Measurements from ENCODE around the gene NCAM2.

Gene NCAM2

DNA sequence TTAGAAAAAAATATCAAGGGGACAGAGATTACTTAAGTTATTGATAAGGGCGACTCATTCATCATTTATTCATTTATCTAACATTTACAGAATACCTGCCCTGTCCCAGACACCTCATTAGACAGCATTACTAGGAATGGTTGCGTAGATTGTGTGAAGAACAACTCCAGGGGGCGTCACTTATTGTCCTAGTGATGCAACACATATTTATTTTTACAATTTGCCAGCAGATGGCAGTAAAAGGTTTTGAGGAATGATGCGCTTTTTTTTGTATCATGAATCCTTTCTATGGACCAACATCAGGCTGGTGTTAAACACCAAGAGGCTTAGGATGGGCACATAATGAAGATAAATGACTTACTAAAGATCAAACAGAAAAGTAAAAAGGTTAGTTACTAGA is 5.5 kb downstream of the NCAM2 start:
- Mint-ChIP-seq H3K9me3 (no peaks in the 10 kb centered on the region), H3K27me3 (peaks cover 39% of the 10 kb centered on the region), H3K4me1 (no peaks in the 10 kb centered on the region), H3K4me3 (no peak overlapping the region), H3K27ac (no peak overlapping the region)
- no peak for ATAC-seq
- no peak for DNase-seq

DNA sequence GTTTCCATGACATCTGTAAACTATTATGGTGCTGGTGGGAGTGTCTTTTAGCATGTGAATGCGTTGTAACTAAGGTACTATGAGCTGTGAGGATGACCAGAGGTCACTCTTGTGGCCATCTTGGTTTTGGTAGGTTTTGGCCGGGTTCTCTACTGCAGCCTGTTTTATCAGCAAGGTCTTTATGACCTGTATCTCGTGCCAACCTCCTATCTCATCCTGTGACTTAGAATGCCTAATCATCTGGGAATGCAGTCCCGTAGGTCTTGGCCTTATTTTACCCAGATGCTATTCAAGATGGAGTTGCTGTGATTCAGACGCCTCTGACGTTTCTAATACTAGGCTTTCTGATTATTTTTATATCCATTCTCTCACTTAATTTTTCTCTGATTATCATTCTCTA is 9.4 kb downstream of the NCAM2 start:
- ATAC-seq (no peak), DNase-seq (no peak)
- Mint-ChIP-seq H3K27me3 (peaks cover 7% of the 10 kb centered on the region), H3K9me3 (no peaks in the 10 kb centered on the region), H3K4me1 (no peaks in the 10 kb centered on the region), H3K4me3 (no peak overlapping the region), H3K27ac (no peak overlapping the region)

DNA sequence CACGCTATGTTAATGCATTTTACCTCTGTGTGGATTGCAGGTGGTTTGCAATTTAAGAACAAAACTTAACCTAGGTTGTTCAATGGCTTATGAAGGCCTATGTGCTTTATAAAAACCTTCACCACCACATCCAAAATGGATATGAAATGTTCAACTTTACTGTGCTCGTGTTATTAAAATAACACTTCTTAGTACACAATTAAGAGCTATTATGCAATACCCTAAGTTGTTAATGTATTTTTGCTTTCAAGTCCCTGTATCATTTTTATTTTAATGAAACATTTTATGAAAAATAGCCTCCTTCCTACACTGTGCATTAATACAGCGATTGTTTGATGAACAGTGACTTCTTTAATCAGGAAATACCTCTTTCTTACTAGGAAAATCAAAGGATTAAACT is 12.0 kb downstream of the NCAM2 start:
- no peak for ATAC-seq
- H3K4me3 Mint-ChIP-seq: no peak overlapping the region
- no peaks in the 10 kb centered on the region for H3K4me1 Mint-ChIP-seq
- H3K9me3 Mint-ChIP-seq: no peaks in the 10 kb centered on the region
- H3K27me3 Mint-ChIP-seq: no peaks in the 10 kb centered on the region
- DNase-seq: no peak
- H3K27ac Mint-ChIP-seq: no peak overlapping the region

DNA sequence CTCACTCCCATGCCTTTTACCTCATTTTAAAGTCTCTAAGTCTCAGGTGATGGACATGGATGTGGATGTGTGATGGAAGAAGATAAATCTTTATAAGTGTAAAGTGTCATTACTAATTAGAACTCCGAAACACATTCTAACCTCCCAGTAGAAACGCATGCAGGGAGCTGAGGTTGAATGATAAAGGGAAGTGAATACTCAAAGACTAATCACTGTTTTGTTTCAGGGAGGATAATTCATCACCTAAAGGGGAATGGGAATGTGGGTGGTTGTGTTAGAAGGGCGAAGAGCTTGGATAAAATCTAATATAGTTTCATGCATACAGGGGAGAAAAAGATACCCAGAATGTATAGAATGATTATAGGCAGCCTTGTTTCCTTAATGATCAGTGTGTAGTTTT is 12.5 kb downstream of the NCAM2 start:
- no peaks in the 10 kb centered on the region for H3K27me3 Mint-ChIP-seq
- H3K9me3 Mint-ChIP-seq: no peaks in the 10 kb centered on the region
- no peak overlapping the region for H3K4me3 Mint-ChIP-seq
- H3K4me1 Mint-ChIP-seq: no peaks in the 10 kb centered on the region
- H3K27ac Mint-ChIP-seq: no peak overlapping the region
- no peak for ATAC-seq
- no peak for DNase-seq

DNA sequence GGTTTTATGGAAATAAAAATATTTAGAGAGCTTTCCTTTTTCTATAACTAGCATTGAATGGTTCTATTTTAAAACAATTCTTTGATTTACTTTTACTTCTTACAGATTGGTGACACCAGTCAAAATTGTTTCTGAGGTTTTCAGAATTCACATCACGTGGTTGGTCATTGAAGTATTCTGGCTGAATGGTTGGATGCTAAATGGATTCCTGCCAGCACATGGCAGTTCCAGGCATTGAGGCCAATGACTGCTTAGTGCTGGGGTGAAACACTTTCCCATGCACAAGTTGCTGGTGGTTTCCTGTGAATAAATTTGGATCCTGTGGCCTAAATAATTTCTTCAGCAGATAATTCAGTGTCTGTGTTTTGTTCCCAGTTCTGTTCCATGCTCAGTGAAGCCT is 20.6 kb downstream of the NCAM2 start:
- Mint-ChIP-seq H3K27ac (no peak overlapping the region), H3K9me3 (no peaks in the 10 kb centered on the region), H3K27me3 (no peaks in the 10 kb centered on the region), H3K4me1 (no peaks in the 10 kb centered on the region), H3K4me3 (no peak overlapping the region)
- no peak for DNase-seq
- no peak for ATAC-seq

DNA sequence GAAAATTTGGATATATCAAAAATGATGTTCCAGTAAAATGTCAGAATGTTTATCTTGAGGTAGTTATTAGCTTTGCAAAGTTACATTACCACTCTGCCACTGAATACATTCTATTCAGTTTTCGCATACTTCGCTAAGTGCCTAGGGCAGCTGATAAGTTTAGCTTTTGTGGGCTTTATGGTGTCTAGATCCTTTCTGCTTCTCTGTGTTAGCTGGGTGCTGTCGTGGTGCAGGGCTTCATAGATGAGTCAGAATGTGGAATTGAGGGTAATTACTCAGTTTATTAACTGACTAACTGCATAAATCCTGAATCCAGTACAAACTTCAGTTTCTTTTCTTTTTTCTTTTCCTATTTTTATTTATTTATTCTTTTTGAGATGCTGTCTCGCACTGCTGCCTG is 21.5 kb downstream of the NCAM2 start:
- Mint-ChIP-seq H3K9me3 (no peaks in the 10 kb centered on the region), H3K4me1 (no peaks in the 10 kb centered on the region), H3K4me3 (no peak overlapping the region), H3K27ac (no peak overlapping the region), H3K27me3 (no peaks in the 10 kb centered on the region)
- ATAC-seq: no peak
- DNase-seq: no peak

DNA sequence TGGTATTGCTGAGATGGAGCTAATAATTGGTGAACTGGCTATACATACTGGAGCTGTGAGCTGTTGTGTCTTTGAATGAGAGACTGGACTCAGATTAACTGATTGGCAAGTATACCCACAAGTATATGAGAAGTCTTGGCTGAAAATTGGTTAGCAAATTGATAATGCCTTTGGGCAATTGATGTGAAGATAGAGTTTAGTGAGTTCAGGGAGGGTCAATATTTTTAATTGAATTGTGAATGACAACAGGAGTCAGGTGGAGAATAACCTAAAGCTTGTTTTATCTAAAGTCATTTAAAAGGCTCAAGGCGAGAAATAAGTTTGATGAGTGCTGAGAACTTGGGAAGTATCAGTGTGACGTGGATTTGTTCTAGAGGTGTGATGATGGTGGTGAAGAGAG is 27.5 kb downstream of the NCAM2 start:
- DNase-seq (no peak), ATAC-seq (no peak)
- no peaks in the 10 kb centered on the region for H3K27me3 Mint-ChIP-seq
- H3K4me3 Mint-ChIP-seq: no peak overlapping the region
- no peaks in the 10 kb centered on the region for H3K4me1 Mint-ChIP-seq
- H3K27ac Mint-ChIP-seq: no peak overlapping the region
- H3K9me3 Mint-ChIP-seq: no peaks in the 10 kb centered on the region

DNA sequence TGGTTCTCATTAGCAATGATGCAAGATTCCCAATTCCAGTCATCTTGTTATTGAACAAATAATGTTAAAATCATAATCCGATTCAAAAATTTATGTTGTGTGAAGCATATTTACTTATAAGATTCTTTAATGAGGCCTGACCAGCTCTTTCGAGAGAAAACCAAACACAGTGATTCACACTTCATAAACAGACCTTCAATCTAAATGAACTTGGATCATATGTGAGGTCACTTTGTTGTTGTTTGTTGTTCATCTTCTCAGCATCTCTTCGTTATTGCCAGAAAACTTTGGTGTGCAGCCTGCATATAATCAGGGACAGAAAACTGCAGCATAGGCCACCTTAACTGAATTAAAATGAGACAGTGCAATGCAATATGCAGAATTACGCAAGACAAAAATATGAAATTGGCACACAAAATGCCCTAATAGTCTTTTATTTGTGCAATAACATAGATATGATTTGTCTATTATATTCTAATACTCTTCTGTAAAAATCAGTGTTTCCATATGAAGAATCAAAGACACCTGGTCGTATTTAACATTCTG is 30.1 kb downstream of the NCAM2 start:
- Mint-ChIP-seq H3K27ac (no peak overlapping the region), H3K4me3 (no peak overlapping the region), H3K9me3 (no peaks in the 10 kb centered on the region), H3K27me3 (no peaks in the 10 kb centered on the region), H3K4me1 (no peaks in the 10 kb centered on the region)
- ATAC-seq (no peak), DNase-seq (no peak)

DNA sequence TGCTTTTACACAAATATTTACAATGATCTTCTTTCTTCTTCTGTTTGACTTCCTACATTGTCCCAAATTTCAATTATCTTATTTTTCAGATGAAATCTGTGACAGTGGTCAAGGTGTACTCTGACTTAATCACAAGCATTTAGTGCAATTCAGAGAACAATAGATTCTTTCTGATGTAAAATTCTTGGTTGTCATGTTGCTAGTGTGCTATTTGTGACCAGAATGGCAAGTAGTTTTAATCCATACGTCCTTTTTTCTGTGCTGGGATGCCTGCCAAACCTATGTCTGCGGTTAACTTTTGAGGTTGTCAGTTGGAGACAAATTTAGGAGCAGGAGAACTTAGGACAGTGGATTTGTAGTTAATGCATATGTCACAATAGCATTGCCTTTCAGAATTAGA is 31.0 kb downstream of the NCAM2 start:
- Mint-ChIP-seq H3K27me3 (no peaks in the 10 kb centered on the region), H3K4me1 (no peaks in the 10 kb centered on the region), H3K9me3 (no peaks in the 10 kb centered on the region), H3K4me3 (no peak overlapping the region), H3K27ac (no peak overlapping the region)
- ATAC-seq: no peak
- no peak for DNase-seq

DNA sequence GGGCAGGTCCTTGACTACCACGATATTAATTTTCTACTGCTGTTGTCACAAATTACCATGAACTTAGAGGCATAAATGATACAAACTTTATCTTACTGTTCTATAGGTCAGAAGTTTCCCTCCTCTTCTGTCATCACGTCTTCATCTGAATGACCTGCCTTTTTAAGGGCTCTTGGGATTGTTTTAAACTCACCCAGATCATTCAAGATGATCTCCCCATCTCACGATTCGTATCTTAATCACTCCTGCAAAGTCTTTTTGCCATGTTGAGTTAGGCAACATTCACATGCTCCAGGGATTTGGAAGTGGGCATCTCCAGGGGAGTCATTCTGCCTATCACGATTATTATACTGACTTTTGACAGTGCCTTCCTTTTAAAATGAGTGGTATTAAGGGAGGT is 32.1 kb downstream of the NCAM2 start:
- Mint-ChIP-seq H3K27ac (no peak overlapping the region), H3K4me1 (no peaks in the 10 kb centered on the region), H3K9me3 (no peaks in the 10 kb centered on the region), H3K27me3 (no peaks in the 10 kb centered on the region), H3K4me3 (no peak overlapping the region)
- DNase-seq: no peak
- ATAC-seq: no peak

DNA sequence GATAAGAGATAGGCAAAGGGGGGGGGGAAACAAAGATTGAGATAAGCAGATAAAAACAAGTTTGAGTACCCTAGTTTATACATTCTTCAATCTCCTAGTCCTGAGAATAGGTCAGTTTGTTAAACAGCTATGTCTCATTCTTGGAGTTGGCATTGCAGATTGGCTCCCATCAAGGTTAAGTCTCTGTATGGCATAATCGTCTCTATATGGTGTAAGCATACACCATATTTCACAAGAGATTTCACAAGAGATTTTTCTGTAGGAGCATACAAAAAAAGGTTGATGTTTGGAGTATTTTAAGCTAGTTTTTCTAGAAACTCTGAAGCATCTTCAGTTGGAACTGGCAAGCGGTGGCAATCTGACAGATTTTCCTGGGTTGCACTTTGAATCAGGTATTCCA is 35.8 kb downstream of the NCAM2 start:
- Mint-ChIP-seq H3K4me3 (no peak overlapping the region), H3K9me3 (no peaks in the 10 kb centered on the region), H3K27me3 (no peaks in the 10 kb centered on the region), H3K4me1 (no peaks in the 10 kb centered on the region), H3K27ac (no peak overlapping the region)
- DNase-seq (no peak), ATAC-seq (no peak)

DNA sequence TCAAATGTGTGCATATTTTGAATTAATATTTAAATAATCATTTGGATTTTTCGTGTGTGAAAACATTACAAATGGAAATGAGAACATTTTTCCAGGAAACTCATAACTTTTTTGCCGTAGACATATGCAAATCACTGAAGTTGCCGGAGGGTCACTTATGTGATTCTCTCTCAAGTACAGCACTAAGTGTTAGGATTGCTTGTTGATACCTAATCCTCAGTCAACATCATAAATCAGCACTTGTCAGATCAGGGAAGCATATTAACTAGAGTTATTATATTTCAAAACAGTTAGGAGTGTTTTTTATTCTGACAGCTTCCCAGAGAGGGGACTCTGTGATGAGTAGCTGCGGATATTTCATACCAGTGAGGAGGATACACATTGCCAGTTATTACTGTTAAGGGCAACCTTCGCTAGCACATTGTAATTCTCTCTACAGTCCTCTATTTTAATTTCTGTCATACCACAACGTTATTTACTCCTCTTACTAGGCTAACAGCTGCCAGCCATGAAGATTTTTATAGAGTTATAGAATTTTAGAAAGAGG is 41.5 kb downstream of the NCAM2 start:
- Mint-ChIP-seq H3K4me1 (no peaks in the 10 kb centered on the region), H3K27me3 (no peaks in the 10 kb centered on the region), H3K9me3 (no peaks in the 10 kb centered on the region), H3K27ac (no peak overlapping the region), H3K4me3 (no peak overlapping the region)
- ATAC-seq (no peak), DNase-seq (no peak)

DNA sequence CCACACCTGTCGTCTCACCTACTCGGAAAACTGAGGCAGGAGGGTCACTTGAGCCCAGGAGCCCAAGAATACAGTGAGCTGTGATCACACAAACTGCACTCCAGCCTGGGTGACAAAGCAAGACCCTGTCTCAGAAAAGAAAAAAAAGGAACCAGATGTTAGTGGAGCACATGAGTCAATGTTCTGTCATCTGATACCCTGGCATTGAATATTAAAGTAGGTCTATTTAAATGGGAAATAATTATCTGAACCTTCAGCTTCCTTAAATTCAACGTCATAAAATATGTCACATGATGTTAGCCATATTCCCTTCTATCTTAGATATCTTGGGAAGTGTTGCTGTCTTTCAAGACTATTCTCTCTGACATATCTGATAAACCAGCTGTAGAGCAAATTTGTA is 47.3 kb downstream of the NCAM2 start:
- Mint-ChIP-seq H3K4me1 (no peaks in the 10 kb centered on the region), H3K27ac (no peak overlapping the region), H3K9me3 (no peaks in the 10 kb centered on the region), H3K4me3 (no peak overlapping the region), H3K27me3 (no peaks in the 10 kb centered on the region)
- ATAC-seq: no peak
- DNase-seq: no peak

DNA sequence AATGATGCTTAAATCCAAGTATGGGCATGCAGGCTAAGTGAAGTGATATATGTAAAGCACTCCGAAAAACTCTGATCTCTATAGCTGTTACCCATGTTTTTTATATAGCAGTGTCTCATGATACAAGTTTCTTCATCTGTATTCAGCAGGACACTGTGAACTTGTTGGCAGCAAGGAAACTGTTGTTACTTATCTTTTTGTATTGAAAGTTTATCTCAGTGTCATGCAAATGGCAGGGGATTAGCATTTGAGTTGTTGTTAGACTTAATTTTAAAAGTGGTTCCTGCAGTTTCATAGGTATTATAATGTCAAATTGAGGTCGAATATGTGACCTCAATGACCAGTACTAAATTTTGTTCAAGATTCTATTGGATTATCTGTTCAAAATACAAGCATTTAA is 47.9 kb downstream of the NCAM2 start:
- Mint-ChIP-seq H3K4me3 (no peak overlapping the region), H3K27me3 (no peaks in the 10 kb centered on the region), H3K27ac (no peak overlapping the region), H3K4me1 (no peaks in the 10 kb centered on the region), H3K9me3 (no peaks in the 10 kb centered on the region)
- DNase-seq (no peak), ATAC-seq (no peak)

DNA sequence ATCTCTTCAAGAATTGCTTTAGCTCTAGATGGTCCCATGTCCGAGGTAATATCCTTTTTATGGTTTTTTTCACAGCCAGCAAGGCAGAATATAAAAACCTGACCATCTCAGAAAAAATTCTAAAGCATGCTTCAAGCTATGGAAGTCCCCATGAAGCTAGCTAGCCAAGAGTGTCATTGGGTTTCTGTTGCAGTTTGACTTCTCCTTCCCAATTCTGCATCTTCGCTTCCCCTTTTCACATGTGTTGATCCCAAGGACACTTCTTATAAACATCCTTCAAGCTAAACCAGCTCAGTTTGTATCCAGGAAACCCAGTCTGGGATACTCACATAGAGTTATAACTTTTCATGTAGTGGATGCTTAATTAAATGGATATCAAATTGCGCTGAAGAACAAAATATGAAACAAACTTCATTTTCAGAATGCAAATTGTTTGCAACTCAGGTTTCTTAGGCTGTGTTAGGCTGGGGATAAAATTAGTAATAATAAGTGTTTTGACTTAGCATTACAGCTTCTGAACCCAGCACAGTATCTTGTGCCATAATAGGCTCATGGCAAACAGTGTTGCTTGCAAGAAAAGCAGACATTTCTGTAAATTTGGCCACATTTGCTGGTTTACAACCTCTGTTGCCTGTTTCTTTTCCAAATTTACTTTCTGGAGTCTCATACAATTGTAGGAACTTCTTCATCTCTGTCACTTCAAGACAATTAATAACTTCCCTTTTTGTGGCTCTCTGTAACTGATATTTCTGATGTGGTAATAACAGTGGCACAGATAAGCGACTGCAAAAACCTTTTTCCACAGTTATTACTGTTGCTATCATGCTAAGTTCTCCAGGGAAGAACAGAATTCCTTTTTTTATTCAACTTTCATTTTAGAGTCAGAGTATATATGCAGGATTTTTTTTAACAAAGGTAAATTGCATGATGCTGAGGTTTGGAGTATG is 53.2 kb downstream of the NCAM2 start:
- ATAC-seq: no peak
- Mint-ChIP-seq H3K9me3 (no peaks in the 10 kb centered on the region), H3K27ac (no peak overlapping the region), H3K27me3 (no peaks in the 10 kb centered on the region), H3K4me1 (no peaks in the 10 kb centered on the region), H3K4me3 (no peak overlapping the region)
- no peak for DNase-seq

DNA sequence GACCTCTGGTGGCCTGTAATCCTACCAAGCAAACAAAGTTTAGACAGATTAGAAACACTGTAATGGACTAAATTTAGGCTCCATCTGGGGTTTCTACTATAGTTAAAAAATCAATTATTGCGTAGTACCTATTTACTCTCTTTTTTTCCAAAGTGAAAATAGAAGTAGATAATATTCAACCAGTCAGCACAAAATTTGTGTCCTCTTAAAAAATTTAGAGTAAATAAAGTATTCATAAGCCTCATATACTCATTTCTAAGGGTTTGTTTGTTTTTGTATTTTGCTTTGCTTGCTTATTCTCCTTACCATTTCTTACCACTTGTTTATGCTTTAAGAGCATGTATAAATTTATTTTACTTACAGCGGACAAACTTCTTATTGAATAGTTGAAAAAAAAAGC is 54.5 kb downstream of the NCAM2 start:
- DNase-seq: no peak
- no peaks in the 10 kb centered on the region for H3K27me3 Mint-ChIP-seq
- H3K9me3 Mint-ChIP-seq: no peaks in the 10 kb centered on the region
- ATAC-seq: no peak
- no peak overlapping the region for H3K4me3 Mint-ChIP-seq
- H3K27ac Mint-ChIP-seq: no peak overlapping the region
- H3K4me1 Mint-ChIP-seq: no peaks in the 10 kb centered on the region

Data from stimulated activated naive CD8-positive, alpha-beta T cell treated with anti-CD3 and anti-CD28 coated beads, Interleukin-15, amount 100 ng/mL, for 72 hours (primary cell).